Measurements from ENCODE around the gene SPR.

DNA sequence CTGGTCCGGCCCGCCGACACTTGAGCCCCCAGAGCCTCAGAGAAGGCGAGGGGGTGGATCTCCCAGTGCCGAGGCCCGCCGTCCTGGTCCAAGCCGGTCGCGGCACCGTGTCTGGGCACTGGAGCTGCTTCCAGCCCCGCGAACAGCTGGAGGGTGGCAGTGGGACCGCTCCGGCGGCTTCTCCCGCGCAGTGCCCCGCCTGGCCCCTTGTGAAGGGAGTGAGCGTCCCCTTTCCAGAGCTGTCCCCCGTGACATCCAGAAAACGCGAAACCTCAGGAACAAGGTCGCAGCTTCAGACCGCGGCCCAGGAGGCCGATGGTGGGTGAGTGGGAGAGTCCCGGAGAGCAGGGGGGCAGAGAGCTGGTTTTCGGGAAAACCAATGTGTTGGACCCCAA lies 29.5 kb downstream of the SPR start:
- TF ChIP-seq, protein P1, sequence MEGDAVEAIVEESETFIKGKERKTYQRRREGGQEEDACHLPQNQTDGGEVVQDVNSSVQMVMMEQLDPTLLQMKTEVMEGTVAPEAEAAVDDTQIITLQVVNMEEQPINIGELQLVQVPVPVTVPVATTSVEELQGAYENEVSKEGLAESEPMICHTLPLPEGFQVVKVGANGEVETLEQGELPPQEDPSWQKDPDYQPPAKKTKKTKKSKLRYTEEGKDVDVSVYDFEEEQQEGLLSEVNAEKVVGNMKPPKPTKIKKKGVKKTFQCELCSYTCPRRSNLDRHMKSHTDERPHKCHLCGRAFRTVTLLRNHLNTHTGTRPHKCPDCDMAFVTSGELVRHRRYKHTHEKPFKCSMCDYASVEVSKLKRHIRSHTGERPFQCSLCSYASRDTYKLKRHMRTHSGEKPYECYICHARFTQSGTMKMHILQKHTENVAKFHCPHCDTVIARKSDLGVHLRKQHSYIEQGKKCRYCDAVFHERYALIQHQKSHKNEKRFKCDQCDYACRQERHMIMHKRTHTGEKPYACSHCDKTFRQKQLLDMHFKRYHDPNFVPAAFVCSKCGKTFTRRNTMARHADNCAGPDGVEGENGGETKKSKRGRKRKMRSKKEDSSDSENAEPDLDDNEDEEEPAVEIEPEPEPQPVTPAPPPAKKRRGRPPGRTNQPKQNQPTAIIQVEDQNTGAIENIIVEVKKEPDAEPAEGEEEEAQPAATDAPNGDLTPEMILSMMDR (conservative IDR thresholded peaks at IDR 0.05; ENCODE audit: low read depth, low read length) = no peak
- no peak for TF ChIP-seq EZH2 (IDR thresholded peaks at IDR 0.05; ENCODE audit: borderline replicate concordance, low read depth, low read length, poor library complexity, severe bottlenecking)

Measured in A673 (cell line).